Neural progenitor cell (in vitro differentiated cells): Measurements from ENCODE around the gene ATE1. TPM values are rescaled to one million over a fixed set of nuclear protein-coding genes. Genes with fewer than 3 reads are reported as not detected.

Source experiments
- DNase-seq: peaks from one replicate; pipeline ENCODE4 v3.0.0-alpha.2; 2016; ENCODE audit warnings: low spot score
- H2AFZ ChIP-seq: fragments of 200-600 bp; sonication (generic); replicated peaks from 2 replicates; pipeline ENCODE4 v1.6.1; 2016; ENCODE audit warnings: antibody characterized with exemption
- H3F3A ChIP-seq: fragments of 200-600 bp; sonication (generic); 2 replicates; pipeline ENCODE4 v1.6.1; 2016; ENCODE audit warnings: antibody characterized with exemption, low read depth
- H3K27ac ChIP-seq: fragments of 200-600 bp; sonication (generic); 2 replicates; pipeline ENCODE4 v1.5.1; 2016; ENCODE audit warnings: mild to moderate bottlenecking
- H3K27me3 ChIP-seq: fragments of 200-600 bp; sonication (generic); 2 replicates; pipeline ENCODE4 v1.6.1; 2016; ENCODE audit warnings: mild to moderate bottlenecking, moderate library complexity
- H3K36me3 ChIP-seq: fragments of 200-600 bp; sonication (generic); 2 replicates; pipeline ENCODE4 v1.5.1; 2016
- H3K4me1 ChIP-seq: fragments of 200-600 bp; sonication (generic); 2 replicates; pipeline ENCODE4 v1.6.1; 2016; ENCODE audit warnings: mixed run types
- H3K4me2 ChIP-seq: fragments of 200-600 bp; sonication (generic); 2 replicates; pipeline ENCODE4 v1.6.1; 2016
- H3K4me3 ChIP-seq: fragments of 200-600 bp; sonication (generic); 2 replicates; pipeline ENCODE4 v1.5.1; 2016
- H3K79me2 ChIP-seq: fragments of 200-600 bp; sonication (generic); 2 replicates; pipeline ENCODE4 v1.6.1; 2016; ENCODE audit warnings: low read depth
- H3K9ac ChIP-seq: fragments of 200-600 bp; sonication (generic); 2 replicates; pipeline ENCODE4 v1.6.1; 2016
- H3K9me3 ChIP-seq: fragments of 200-600 bp; sonication (generic); 2 replicates; pipeline ENCODE4 v1.5.1; 2016; ENCODE audit warnings: low read depth
- H4K20me1 ChIP-seq: fragments of 200-600 bp; sonication (generic); 2 replicates; pipeline ENCODE4 v1.6.1; 2016; ENCODE audit warnings: low read depth
- H3K27ac Mint-ChIP-seq: 3 replicates; pipeline ENCODE4 v1.8.0; 2021; ENCODE audit warnings: mixed read lengths
- H3K27me3 Mint-ChIP-seq: 2 replicates; pipeline ENCODE4 v1.8.0; 2022; ENCODE audit warnings: low read depth, mild to moderate bottlenecking, inconsistent platforms, moderate library complexity, mixed read lengths; ENCODE audit not compliant: insufficient read depth
- H3K36me3 Mint-ChIP-seq: 3 replicates; pipeline ENCODE4 v1.8.0; 2021; ENCODE audit warnings: mixed read lengths
- H3K4me1 Mint-ChIP-seq: 3 replicates; pipeline ENCODE4 v1.8.0; 2021; ENCODE audit warnings: mixed read lengths
- H3K4me3 Mint-ChIP-seq: 3 replicates; pipeline ENCODE4 v1.8.0; 2021; ENCODE audit warnings: mild to moderate bottlenecking, moderate library complexity, mixed read lengths
- H3K9me3 Mint-ChIP-seq: 3 replicates; pipeline ENCODE4 v1.8.0; 2020; ENCODE audit warnings: mixed read lengths
- EZH2 ChIP-seq: fragments of 200-600 bp; sonication (generic); IDR thresholded peaks from 2 replicates; pipeline ENCODE4 v1.6.1; 2017; ENCODE audit warnings: antibody characterized with exemption, mild to moderate bottlenecking, moderate library complexity
- EZH2phosphoT487 ChIP-seq: fragments of 200-600 bp; sonication (generic); IDR thresholded peaks from 2 replicates; pipeline ENCODE4 v1.6.1; 2017; ENCODE audit warnings: antibody characterized with exemption
- total RNA-seq: library from RNA; depleted of rRNA; stranded (reverse); fragments of >200 nt; gene quantifications from 2 replicates; pipeline ENCODE4 v1.2.3, GENCODE V29; 2015; ENCODE audit warnings: low replicate concordance
- TF ChIP-seq, protein P1 (sequence below): fragments of 200-600 bp; sonication (generic); IDR thresholded peaks from 2 replicates; pipeline ENCODE4 v1.5.1; 2017; ENCODE audit warnings: antibody characterized with exemption, mild to moderate bottlenecking

Gene ATE1
- total RNA-seq, 1 donor from 2014 or later = 57.2 TPM

- no peak overlapping the region for H3K27ac ChIP-seq
- Mint-ChIP-seq H3K9me3 (peaks cover 11% of the 10 kb centered on the region), H3K4me1 (peaks cover 47% of the 10 kb centered on the region)
Measured at GRCh38 chr10:121862649-121863048, 65.2 kb downstream of the ATE1 start.

GRCh38 chr10:121862042-121862441 is 65.8 kb downstream of the ATE1 start:
- no peak overlapping the region for H3K4me3 Mint-ChIP-seq
- Histone ChIP-seq H3K4me1 (peaks cover 24% of the 10 kb centered on the region), H3K4me3 (no peak overlapping the region), H3K9me3 (no peaks in the 10 kb centered on the region), H4K20me1 (no peaks in the 10 kb centered on the region), H3K27me3 (no peaks in the 10 kb centered on the region), H3K79me2 (no peaks in the 10 kb centered on the region), H3F3A (no peaks in the 10 kb centered on the region), H3K9ac (no peak overlapping the region), H3K4me2 (peak overlapping the region; percentile 1), H3K36me3 (no peaks in the 10 kb centered on the region), H2AFZ (no peak overlapping the region), H3K27ac (peak overlapping the region; percentile 57)
- peaks cover 17% of the 10 kb centered on the region for H3K9me3 Mint-ChIP-seq
- DNase-seq = no peak
- TF ChIP-seq, protein P1, sequence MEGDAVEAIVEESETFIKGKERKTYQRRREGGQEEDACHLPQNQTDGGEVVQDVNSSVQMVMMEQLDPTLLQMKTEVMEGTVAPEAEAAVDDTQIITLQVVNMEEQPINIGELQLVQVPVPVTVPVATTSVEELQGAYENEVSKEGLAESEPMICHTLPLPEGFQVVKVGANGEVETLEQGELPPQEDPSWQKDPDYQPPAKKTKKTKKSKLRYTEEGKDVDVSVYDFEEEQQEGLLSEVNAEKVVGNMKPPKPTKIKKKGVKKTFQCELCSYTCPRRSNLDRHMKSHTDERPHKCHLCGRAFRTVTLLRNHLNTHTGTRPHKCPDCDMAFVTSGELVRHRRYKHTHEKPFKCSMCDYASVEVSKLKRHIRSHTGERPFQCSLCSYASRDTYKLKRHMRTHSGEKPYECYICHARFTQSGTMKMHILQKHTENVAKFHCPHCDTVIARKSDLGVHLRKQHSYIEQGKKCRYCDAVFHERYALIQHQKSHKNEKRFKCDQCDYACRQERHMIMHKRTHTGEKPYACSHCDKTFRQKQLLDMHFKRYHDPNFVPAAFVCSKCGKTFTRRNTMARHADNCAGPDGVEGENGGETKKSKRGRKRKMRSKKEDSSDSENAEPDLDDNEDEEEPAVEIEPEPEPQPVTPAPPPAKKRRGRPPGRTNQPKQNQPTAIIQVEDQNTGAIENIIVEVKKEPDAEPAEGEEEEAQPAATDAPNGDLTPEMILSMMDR = no peak
- TF ChIP-seq EZH2 (no peak), EZH2phosphoT487 (no peak)
- peaks cover 42% of the 10 kb centered on the region for H3K36me3 Mint-ChIP-seq
- peaks cover 47% of the 10 kb centered on the region for H3K4me1 Mint-ChIP-seq
- peak overlapping the region; percentile 80 for H3K27ac Mint-ChIP-seq
- peaks cover 6% of the 10 kb centered on the region for H3K27me3 Mint-ChIP-seq

More at GRCh38 chr10:121862649-121863048, 65.2 kb downstream of the ATE1 start:
- Histone ChIP-seq H2AFZ (no peak overlapping the region), H3K4me1 (peaks cover 24% of the 10 kb centered on the region), H3K27me3 (no peaks in the 10 kb centered on the region), H3K4me2 (no peak overlapping the region), H4K20me1 (no peaks in the 10 kb centered on the region), H3K36me3 (no peaks in the 10 kb centered on the region), H3K9ac (no peak overlapping the region), H3K9me3 (no peaks in the 10 kb centered on the region), H3F3A (no peaks in the 10 kb centered on the region), H3K79me2 (no peaks in the 10 kb centered on the region), H3K4me3 (no peak overlapping the region)
- Mint-ChIP-seq H3K4me3 (no peak overlapping the region), H3K27me3 (peaks cover 6% of the 10 kb centered on the region), H3K27ac (no peak overlapping the region), H3K36me3 (peaks cover 38% of the 10 kb centered on the region)
- TF ChIP-seq EZH2 = no peak
- DNase-seq = no peak

DNA sequence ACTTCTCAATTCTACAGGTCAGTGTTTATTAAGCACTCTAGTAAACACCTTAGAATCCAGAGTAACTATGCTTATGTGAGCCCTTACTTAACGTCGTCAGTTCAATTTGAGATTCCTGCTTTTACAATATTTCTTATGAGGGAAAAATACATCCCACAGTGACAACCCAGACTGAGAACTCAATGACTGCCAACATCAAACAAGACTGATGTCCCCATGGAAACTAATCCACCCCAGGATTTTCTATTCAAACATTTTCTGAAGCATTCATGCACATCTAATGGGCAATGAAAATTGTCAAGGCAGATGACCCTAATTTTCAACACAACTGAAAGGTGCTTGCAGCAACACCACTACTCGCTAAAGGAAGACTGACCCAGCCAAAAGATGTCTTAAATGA is 67.0 kb downstream of the ATE1 start:
- H3K27ac ChIP-seq = no peak overlapping the region
- Mint-ChIP-seq H3K27me3 (peaks cover 6% of the 10 kb centered on the region), H3K36me3 (peaks cover 42% of the 10 kb centered on the region), H3K4me3 (peak overlapping the region; percentile 27), H3K4me1 (peaks cover 41% of the 10 kb centered on the region), H3K27ac (peak overlapping the region; percentile 71), H3K9me3 (peaks cover 17% of the 10 kb centered on the region)
- TF ChIP-seq, protein P1 = no peak
- no peak for TF ChIP-seq EZH2phosphoT487
- no peak for TF ChIP-seq EZH2
- peak overlapping the region; percentile 63 for H3K4me2 ChIP-seq
- peak; percentile 44 for DNase-seq
- H3K4me3 ChIP-seq = peak overlapping the region; percentile 11
- H3K27me3 ChIP-seq = no peaks in the 10 kb centered on the region
- H4K20me1 ChIP-seq = no peaks in the 10 kb centered on the region
- no peak overlapping the region for H2AFZ ChIP-seq
- H3K36me3 ChIP-seq = peaks cover 4% of the 10 kb centered on the region
- H3K79me2 ChIP-seq = no peaks in the 10 kb centered on the region
- H3K4me1 ChIP-seq = peaks cover 23% of the 10 kb centered on the region
- no peaks in the 10 kb centered on the region for H3K9me3 ChIP-seq
- no peaks in the 10 kb centered on the region for H3F3A ChIP-seq
- H3K9ac ChIP-seq = no peak overlapping the region

- Mint-ChIP-seq H3K9me3 (peaks cover 9% of the 10 kb centered on the region), H3K4me3 (no peak overlapping the region), H3K4me1 (peaks cover 12% of the 10 kb centered on the region), H3K27me3 (peaks cover 2% of the 10 kb centered on the region), H3K36me3 (peaks cover 42% of the 10 kb centered on the region), H3K27ac (no peak overlapping the region)
- Histone ChIP-seq H3K27me3 (no peaks in the 10 kb centered on the region), H3K9me3 (no peaks in the 10 kb centered on the region), H4K20me1 (no peaks in the 10 kb centered on the region), H3K4me2 (no peak overlapping the region), H2AFZ (no peak overlapping the region), H3K4me3 (no peak overlapping the region), H3K4me1 (peaks cover 9% of the 10 kb centered on the region), H3K79me2 (no peaks in the 10 kb centered on the region), H3F3A (no peaks in the 10 kb centered on the region), H3K36me3 (peaks cover 4% of the 10 kb centered on the region), H3K9ac (no peak overlapping the region), H3K27ac (peak overlapping the region; percentile 66)
- no peak for TF ChIP-seq EZH2
- TF ChIP-seq, protein P1 = no peak
- no peak for TF ChIP-seq EZH2phosphoT487
- DNase-seq = no peak
Measured at GRCh38 chr10:121854809-121855445, 72.9 kb downstream of the ATE1 start.
